ENCODE results near the gene NFATC2. TPM values are rescaled to one million over a fixed set of nuclear protein-coding genes. Genes with fewer than 3 reads are reported as not detected.

NFATC2 gene
- total RNA-seq, 3 donors from 2014 or later, result 6.2 to 7.3 (median 7.2) TPM

DNA sequence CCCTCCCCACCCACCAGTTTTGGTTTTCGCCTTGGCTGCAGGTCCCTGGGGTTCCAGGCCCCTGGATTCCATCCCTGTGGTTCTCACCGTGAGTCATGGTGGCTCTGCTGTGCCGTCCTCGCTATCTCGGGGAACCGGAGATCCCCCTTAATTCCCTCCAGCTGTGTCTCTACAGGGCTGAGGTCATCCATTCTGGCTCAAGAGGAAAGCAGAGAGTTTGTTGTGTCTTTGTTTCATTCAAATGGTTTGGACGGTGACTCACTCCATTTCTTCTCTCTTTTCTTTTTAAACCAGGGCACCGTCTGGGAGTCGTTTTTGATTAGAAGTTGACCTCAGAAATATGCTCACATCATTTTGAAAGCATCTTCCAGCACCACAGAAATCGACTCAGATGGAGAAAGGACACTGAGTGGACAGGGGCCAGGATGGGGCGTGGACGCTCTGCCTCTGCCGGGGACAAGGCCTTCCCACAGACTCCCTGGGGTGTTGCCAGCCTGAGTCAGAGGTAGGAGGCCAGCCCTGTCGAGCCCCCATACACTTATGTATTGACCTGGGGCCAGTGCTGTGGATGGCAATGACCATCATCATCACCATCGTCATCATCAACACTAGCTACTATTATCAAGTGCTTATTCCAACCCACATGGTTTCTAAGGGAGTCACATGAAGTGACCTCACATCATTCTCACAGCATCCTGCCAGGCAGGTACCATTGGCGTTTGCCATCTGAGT lies 176.2 kb downstream of the NFATC2 start:
- Histone ChIP-seq H3K36me3 (ENCODE audit: low read depth) (no peaks in the 10 kb centered on the region), H3K9me3 (no peaks in the 10 kb centered on the region), H3K4me1 (ENCODE audit: low read depth) (no peaks in the 10 kb centered on the region), H3K4me3 (no peak overlapping the region)
- TF ChIP-seq, protein P1, sequence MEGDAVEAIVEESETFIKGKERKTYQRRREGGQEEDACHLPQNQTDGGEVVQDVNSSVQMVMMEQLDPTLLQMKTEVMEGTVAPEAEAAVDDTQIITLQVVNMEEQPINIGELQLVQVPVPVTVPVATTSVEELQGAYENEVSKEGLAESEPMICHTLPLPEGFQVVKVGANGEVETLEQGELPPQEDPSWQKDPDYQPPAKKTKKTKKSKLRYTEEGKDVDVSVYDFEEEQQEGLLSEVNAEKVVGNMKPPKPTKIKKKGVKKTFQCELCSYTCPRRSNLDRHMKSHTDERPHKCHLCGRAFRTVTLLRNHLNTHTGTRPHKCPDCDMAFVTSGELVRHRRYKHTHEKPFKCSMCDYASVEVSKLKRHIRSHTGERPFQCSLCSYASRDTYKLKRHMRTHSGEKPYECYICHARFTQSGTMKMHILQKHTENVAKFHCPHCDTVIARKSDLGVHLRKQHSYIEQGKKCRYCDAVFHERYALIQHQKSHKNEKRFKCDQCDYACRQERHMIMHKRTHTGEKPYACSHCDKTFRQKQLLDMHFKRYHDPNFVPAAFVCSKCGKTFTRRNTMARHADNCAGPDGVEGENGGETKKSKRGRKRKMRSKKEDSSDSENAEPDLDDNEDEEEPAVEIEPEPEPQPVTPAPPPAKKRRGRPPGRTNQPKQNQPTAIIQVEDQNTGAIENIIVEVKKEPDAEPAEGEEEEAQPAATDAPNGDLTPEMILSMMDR (IDR thresholded peaks at IDR 0.05), result no peak
- DNase-seq, result peak in 1 of 3 donors; percentile 81
- peak; percentile 68 for ATAC-seq
- intact Hi-C loops (cut with DNase I, micrococcal nuclease), result no loop called here

DNA sequence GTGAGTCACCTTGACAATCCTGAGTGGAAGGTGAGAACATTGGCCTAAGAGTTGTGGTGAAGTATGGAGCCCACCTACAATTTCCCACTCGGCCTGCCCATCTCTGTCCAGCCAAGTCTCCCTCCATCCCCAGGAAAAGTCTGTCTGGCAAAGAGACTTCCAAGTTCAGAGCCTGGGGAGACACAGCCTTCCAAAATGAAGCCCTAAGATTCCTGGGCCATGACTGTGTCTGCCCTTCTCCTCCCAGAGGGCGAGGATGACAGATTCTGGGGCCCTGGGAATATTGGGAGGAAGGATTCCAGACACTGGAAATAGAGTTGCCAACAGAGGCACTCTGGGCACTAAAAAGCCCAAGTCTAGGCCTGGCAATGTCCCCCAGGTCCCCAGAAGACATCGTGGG lies 176.8 kb downstream of the NFATC2 start:
- DNase-seq (no peak), ATAC-seq (no peak)
- no peaks in the 10 kb centered on the region for H3K4me1 ChIP-seq (ENCODE audit: low read depth)

DNA sequence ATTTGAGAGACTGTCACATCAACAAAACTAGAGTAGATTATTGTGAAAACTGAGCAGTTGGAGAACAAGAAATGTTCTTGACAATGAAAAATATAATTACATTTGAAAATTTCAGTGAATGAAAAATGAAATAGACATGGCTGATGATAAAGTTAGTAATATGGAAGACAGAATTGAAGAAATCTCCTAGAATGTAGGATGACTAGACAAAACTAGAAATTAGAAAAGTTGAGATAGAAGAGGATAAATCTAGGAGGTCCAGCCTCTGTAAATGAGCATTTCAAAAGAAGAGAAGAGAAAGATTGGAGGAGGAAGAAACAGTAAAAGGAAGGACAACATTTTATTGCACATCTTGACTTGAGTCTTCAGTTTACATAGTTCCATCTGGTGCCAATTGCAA lies 178.7 kb downstream of the NFATC2 start:
- intact Hi-C loops (cut with DNase I, micrococcal nuclease), result no loop called here
- TF ChIP-seq, protein P1 (IDR thresholded peaks at IDR 0.05), result no peak
- H3K36me3 ChIP-seq (ENCODE audit: low read depth), result no peaks in the 10 kb centered on the region

More for the DNA sequence above, 176.8 kb downstream of the NFATC2 start:
- Histone ChIP-seq H3K4me3 (no peak overlapping the region), H3K9me3 (no peaks in the 10 kb centered on the region), H3K36me3 (ENCODE audit: low read depth) (no peaks in the 10 kb centered on the region)
- intact Hi-C loops (cut with DNase I, micrococcal nuclease), result no loop called here
- TF ChIP-seq, protein P1 (IDR thresholded peaks at IDR 0.05), result no peak

DNA sequence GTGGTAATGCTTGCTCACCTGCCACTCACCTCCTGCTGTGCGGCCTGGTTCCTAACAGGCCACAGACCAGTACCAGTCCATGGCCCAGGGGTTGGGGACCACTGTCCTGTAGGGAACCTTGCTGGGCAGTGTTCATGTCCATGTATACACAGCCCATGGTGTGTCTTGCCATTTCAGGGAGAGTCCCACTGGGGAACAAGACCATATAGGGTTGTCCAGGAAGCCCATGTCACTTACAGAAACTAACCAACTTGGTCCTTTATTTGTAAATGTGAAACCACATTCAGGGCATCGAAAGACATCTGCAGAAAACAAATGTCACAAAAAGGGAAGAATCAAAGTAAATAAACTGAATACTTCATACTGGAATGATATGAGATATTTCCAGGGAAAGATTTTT lies 179.1 kb downstream of the NFATC2 start:
- ATAC-seq (no peak), DNase-seq (no peak)
- no peak overlapping the region for H3K4me3 ChIP-seq
- no peaks in the 10 kb centered on the region for H3K4me1 ChIP-seq (ENCODE audit: low read depth)
- no peaks in the 10 kb centered on the region for H3K9me3 ChIP-seq
- no peaks in the 10 kb centered on the region for H3K36me3 ChIP-seq (ENCODE audit: low read depth)
- TF ChIP-seq, protein P1 (IDR thresholded peaks at IDR 0.05), result no peak
- intact Hi-C loops (cut with DNase I, micrococcal nuclease), result no loop called here

More for the DNA sequence above, 178.7 kb downstream of the NFATC2 start:
- Histone ChIP-seq H3K9me3 (no peaks in the 10 kb centered on the region), H3K4me1 (ENCODE audit: low read depth) (no peaks in the 10 kb centered on the region), H3K4me3 (no peak overlapping the region)
- DNase-seq (no peak), ATAC-seq (no peak)

DNA sequence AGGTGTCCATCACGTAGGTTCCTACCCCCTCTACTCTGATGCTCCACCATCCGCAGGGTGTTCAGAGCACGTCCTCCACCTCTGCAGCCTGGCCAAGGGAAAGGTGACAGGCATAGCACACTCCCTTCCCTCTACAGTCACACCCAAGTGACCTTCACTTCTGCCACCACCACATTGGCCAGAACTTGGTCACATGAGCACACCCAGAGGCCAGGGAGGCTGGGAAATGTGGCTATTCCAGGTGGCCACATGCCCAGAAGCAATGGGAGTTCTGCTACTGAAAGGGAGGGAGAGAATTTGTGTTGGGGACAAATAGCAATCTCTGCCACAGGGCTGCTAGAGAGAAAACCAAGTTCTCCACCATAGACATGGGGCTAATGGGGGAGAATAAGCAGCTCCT lies 180.3 kb downstream of the NFATC2 start:
- TF ChIP-seq, protein P1 (IDR thresholded peaks at IDR 0.05), result no peak
- Histone ChIP-seq H3K36me3 (ENCODE audit: low read depth) (no peaks in the 10 kb centered on the region), H3K9me3 (no peaks in the 10 kb centered on the region), H3K4me1 (ENCODE audit: low read depth) (no peaks in the 10 kb centered on the region), H3K4me3 (no peak overlapping the region)
- DNase-seq (no peak), ATAC-seq (no peak)
- intact Hi-C loops (cut with DNase I, micrococcal nuclease), result no loop called here

Measured in mucosa of descending colon (tissue), 3 donors.